GM15510 (cell line): Measurements from ENCODE around the gene ZNF160.

Source experiments
- POLR2A ChIP-seq: IDR thresholded peaks from 3 replicates; pipeline ENCODE4 v1.6.1; 2011; ENCODE audit warnings: borderline replicate concordance; ENCODE audit not compliant: insufficient read length; ENCODE audit errors: extremely low read depth

Gene ZNF160

GRCh38 chr19:53103234-53104203 is at the start of gene ZNF160:
ZNF160 (minus strand) TSS chr19:53103422; CDS start chr19:53086276, 17,146 bp downstream.
- peak; percentile 88 for TF ChIP-seq POLR2A

GRCh38 chr19:53147645-53148044 is 44.4 kb upstream of the ZNF160 start:
- no peak for TF ChIP-seq POLR2A

DNA sequence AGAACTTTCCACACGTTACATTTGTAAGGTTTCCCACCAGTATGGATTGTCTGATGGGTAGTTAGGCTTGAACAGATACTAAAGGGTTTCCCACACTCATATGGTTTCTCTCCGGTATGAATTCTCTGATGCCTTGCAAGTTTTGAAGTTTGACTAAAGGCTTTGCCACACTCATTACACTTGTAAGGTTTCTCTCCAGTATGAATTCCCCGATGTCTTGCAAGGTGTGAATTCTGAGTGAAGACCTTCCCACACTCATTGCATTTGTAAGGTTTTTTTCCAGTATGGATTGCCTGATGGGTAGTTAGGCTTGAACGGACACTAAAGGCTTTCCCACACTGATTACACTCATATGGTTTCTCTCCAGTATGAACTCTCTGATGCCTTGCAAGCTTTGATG is 37.1 kb upstream of the ZNF160 start:
- TF ChIP-seq POLR2A = no peak

GRCh38 chr19:53136432-53136831 is 33.2 kb upstream of the ZNF160 start:
- no peak for TF ChIP-seq POLR2A

DNA sequence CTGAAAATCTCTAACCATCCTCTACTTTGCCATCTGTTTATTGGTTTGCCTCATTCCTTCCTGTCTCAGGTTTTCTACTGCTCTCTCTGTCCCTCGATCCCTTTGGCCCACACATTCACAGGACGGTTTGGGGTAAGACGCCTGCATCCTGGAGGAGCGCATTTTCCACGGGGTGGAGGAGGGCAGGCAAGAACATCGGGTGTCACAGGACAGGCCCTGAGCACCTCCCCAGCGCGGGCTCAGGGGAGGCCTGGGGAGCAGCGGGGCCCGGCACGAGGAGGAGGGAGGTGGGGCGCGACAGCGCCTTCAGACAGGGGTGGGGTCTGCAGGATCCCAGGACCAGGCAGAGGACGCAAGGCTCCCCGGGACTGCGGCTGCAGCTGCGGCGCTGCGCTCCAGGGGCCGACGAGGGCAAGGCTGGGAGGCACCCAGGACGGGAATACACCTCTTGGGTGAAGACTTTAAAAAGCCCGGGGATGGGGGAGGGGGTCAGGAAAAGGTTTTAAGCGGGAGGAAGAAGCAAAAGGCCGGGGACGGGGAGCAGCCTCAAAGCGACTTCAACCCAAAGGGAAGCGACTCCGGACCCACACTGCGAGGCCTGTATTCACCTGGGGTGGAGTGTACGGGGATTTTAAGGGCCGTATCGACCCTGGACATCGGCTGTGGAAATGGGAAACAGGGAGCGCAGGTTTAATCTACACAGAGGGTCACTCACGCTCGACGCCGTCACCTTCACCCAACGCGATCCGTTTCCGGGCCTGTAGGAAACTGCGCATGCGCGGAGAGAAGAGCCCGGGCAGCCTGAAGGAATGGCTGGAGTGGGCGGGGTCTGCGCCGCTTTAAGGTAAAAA is 29.1 kb upstream of the ZNF160 start, which contains the start of gene ZNF415:
TSS of gene ZNF415 (minus strand) at position 770 of the 851 bp plus-strand sequence. CDS start 10,234 bp downstream, outside the sequence.
- no peak for TF ChIP-seq POLR2A

GRCh38 chr19:53131727-53132126 is 28.5 kb upstream of the ZNF160 start:
- no peak for TF ChIP-seq POLR2A

DNA sequence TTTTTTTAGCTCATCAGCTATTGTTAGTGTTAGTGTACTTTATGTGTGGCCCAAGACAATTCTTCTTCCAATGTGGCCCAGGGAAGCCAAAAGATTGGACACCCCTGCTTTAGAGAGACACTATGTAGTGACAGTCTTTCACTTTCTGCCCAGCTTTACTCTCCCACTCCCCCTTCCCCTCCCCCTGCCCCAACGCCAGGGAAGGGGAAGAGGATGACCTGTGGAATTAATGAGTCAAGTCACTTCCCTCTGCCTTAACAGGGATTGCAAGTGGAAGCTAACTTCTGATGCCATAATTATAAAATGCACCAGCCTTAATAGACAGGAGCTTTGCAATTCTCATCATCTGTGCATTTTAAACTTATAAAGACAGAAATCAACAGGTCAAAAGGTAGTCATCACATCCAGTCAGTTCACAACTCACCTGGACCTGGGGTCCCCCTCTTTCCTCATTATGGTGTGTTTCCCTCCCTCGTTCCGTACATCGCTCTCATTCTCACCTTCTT is 27.9 kb upstream of the ZNF160 start:
- no peak for TF ChIP-seq POLR2A

DNA sequence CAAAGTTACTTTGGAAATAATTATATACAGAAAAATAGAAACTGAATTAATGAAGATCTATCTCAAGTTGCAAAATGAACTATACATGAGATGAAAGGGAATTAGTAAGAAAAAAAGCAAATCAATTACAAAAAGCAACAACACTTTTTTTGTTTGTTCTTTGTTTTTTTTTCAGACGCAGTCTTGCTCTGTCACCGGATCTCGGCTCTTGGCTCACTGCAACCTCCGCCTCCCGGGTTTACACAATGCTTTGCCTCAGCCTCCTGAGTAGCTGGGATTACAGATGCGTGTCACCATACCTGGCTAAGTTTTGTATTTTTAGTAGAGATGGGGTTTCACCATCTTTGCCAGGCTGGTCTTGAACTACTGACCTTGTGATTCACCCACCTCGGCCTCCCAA is 27.3 kb upstream of the ZNF160 start:
- no peak for TF ChIP-seq POLR2A

- no peak for TF ChIP-seq POLR2A
These were observed 20.2 kb upstream of the ZNF160 start for GRCh38 chr19:53123400-53123799.

GRCh38 chr19:53112286-53112685 is 9.1 kb upstream of the ZNF160 start:
- TF ChIP-seq POLR2A = no peak

DNA sequence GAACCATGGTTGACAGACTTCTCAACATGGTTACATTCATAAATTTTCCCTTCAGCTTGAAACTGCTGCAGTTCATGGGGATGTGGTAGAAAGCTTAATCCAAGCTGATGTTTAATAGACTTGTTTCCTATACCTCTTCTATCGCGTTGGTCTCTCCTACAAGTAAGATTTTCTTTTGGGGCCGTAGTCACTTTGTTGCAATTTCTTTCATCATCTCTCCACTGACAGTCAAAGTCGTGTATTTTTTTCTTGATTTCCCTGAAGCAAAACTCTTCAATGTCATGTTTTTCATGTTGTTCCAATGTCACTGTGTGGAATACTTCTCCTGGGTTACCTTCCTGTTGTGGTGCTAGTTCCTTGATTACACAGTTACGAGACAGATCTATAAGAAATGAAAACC is 6.3 kb upstream of the ZNF160 start:
- no peak for TF ChIP-seq POLR2A

- TF ChIP-seq POLR2A = no peak
These were observed 427 bp downstream of the ZNF160 start for GRCh38 chr19:53102756-53103233.

- no peak for TF ChIP-seq POLR2A
These were observed 941 bp downstream of the ZNF160 start for GRCh38 chr19:53102206-53102755.

- no peak for TF ChIP-seq POLR2A
These were observed 1.7 kb downstream of the ZNF160 start for GRCh38 chr19:53101518-53101917.
